GM21825 (cell line): ENCODE results near the gene DICER1.

Experiments
- ATAC-seq: cut with Tn5 transposase; IDR thresholded peaks from one replicate; pipeline ENCODE4 v1.9.1; 2021; ENCODE audit warnings: mild to moderate bottlenecking, moderate library complexity; ENCODE audit not compliant: unreplicated experiment

DICER1 gene

GRCh38 chr14:95091581-95091980, 65.7 kb downstream of the DICER1 start:
- ATAC-seq: no peak

GRCh38 chr14:95088665-95089064, 68.7 kb downstream of the DICER1 start:
- no peak for ATAC-seq

DNA sequence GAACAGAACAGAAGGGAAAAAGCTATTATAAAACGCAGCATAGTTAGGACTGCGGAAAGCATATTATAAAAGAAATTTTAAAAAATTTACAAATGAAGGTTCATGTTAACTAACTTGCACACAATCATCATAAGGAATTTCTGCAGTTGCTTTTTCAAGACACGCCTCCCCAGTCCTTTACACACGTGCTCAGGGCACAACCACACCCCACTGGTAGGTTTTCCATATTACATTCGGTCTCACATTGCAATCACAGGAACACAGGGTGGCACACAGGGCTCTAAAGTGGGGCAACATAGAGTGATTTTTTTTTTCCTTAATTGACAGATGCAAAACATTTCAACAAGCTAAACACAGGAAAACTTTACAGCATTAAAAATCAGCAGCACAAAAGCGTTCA, 69.7 kb downstream of the DICER1 start:
- no peak for ATAC-seq

GRCh38 chr14:95085321-95085720, 72.0 kb downstream of the DICER1 start:
- ATAC-seq: no peak

GRCh38 chr14:95078867-95079266, 78.5 kb downstream of the DICER1 start:
- ATAC-seq: no peak

DNA sequence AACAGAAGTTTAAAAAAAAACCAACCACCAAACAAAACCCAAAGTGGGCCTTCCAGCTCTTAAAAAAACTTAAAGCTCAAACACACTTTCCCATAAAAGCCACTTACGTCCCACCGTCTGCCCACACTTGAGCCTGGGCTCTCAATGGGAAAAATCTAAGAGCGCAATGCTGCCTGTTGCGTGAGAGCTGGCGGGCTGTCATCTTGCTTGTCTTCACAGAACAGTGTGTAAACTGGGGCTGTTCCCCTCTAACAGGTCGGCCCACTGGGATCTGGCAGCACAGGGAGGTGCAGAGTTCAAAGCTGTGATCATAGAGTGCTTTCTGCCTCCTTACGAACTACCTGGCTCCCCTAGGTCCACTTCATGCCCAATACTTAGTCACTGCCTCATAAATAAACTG, 80.0 kb downstream of the DICER1 start:
- no peak for ATAC-seq

- no peak for ATAC-seq
Measured at GRCh38 chr14:95075789-95076188, 81.5 kb downstream of the DICER1 start.

- ATAC-seq: no peak
Measured at GRCh38 chr14:95073947-95074346, 83.4 kb downstream of the DICER1 start.

DNA sequence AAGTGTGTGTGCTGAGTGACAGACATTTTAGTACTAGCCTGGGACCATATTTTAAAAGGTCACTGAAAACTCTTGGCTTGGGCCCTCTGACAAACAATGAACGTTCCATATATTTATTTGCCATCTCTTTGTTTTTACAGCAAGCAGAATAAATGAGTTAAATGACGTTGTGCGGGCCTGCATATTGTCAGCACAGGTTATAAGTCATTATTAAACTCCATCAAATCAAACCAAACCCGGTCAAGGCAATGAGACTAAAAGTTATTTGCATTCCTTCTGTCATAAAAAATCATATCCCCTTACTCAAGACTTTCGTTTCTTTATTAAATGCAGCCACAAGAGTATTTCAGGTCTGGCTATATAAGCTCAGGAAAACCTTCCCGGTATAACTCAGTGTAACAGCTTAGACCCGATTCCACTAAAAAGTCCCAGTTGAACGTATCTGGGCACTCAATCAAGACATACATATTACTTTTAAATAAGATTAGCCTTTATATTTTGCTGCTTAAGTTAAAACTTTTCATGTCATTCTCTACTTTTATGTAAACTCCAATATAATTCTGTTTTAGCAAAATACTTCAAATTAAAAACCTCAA, 84.9 kb downstream of the DICER1 start:
- ATAC-seq: no peak

GRCh38 chr14:95071649-95072280, 85.6 kb downstream of the DICER1 start:
- ATAC-seq: no peak

DNA sequence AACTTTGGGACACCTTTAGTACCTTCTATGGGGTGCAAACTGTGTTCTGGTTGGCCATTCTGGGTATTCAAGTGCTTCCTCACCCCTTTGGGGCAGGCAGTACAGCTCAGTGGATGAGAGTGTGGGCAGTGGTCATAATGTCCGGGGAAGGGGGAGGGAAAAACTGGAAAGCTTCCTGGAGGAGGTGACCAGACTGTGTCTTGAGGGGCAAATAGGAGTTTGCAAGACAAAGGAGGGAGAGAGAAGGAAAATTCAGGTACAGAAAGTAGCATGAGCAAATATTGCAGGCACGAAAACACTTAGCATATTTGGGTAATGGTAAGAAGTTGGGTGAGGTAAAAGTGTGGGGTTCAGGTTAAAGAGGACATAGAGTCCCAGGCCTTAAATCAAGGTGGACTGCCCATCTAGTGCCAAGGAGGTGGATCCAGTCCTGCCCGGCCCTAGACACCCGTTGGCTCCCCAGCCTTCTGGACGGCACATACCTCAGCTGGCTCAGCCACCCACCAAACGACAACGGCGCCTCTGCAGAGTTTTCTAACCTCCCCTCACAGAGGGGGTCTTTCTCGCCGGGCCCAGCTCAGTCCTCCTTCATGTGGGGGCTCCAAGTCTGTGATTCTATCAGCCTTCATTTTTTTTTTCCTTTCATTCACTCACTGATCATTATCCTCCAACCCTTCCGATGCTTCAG, 86.4 kb downstream of the DICER1 start:
- no peak for ATAC-seq

- no peak for ATAC-seq
Measured at GRCh38 chr14:95069547-95069946, 87.8 kb downstream of the DICER1 start.

- no peak for ATAC-seq
Measured at GRCh38 chr14:95069018-95069417, 88.3 kb downstream of the DICER1 start.

- ATAC-seq: no peak
Measured at GRCh38 chr14:95068521-95068920, 88.8 kb downstream of the DICER1 start.

DNA sequence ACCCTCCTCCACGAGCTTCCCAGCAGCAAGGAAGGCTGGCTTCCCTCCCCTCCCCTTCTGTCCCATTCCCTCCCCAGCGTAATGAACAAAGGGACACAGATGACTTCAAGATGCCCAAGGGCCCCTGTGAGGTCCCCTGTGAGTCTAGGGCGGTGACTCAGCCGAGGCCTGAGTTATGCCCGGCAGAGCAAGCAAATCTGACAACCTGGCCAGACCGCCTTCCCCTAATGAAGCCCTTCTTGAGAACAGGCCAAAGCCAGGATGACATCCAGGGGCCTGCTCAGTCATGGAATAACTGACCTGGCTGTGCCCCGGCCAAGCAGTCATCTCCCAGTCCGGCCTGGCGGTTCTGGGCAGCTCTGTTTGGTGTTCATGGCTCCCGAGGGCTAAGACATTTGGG, 89.2 kb downstream of the DICER1 start:
- ATAC-seq: no peak

- ATAC-seq: no peak
Measured at GRCh38 chr14:95067526-95067925, 89.8 kb downstream of the DICER1 start.

DNA sequence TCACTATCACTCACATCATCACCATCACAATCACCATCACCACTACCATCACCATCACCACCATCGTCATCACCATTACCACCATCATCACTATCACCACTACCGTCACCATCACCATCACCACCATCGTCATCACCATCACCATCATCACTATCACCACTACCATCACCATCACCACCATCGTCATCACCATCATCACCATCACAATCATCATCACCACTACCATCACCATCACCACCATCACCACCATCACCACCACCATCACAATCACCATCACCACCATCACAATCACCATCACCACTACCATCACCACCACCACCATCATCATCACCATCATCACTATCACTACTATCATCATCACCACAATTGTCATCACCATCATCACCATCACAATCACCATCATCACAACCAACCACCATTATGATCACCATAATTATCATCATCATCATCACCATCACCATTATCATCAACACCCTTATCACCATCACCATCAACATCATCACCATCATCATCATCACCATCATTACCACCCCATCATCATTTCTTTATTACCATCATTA, 90.8 kb downstream of the DICER1 start:
- no peak for ATAC-seq

DNA sequence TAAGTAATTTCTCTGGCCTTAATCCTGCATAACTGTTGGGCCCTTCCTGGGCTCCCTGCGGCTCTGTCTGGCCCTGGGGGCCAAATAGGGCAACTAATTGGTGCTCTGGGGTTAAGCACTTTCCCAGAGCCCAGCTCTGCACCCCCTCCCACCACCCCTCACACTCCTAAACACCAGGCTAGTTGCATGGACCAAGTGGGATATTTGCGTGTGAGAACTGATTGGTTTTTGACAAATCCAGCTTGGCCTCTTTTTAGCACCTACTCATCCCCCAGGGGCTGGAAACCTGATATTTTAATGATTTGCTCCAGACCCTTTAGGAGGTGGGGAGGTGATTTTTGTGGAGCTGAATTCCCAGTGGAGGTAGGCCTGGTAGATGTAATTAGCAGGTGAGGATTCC, 91.9 kb downstream of the DICER1 start:
- ATAC-seq: no peak

GRCh38 chr14:95064734-95065133, 92.6 kb downstream of the DICER1 start:
- ATAC-seq: no peak

DNA sequence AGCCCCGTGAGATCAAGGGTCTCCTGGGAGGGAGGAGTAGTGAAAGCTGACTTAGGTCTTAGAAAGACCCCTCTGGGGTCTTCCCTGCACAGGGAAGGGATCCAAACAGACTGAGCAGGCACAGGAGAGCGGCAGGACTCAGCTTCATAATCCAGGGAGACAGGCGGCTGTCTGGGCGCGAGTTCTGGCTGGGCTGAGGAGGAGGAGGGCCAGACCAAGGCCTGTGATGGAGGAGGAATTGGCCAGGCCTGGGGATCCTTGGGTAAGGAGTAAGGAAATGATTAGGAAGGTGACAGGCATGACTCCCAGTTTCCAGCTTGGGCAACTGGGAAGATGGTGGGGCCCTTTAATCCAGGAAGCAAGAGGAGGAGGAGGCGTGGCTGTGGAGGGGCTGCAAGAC, 93.1 kb downstream of the DICER1 start:
- no peak for ATAC-seq

DNA sequence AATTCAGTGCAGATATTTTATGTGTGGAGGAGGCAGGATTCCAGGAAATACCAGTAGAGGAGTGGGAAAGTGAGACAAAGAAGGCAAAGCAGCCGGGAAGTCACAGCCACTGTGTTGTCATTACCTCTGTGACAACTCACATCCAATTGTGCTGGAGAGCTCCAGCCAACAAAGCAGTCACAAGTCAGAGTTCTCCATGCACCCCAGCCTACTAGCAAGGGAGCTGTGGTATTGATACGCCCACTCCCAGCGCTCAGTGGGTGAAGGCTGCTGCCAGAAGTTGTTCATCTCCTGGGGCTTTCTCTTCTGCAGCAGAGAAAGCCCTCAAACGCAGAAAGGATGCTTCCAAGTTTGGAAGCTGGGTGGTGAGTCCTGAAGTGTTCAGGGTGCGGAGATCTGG, 93.9 kb downstream of the DICER1 start:
- ATAC-seq: no peak

DNA sequence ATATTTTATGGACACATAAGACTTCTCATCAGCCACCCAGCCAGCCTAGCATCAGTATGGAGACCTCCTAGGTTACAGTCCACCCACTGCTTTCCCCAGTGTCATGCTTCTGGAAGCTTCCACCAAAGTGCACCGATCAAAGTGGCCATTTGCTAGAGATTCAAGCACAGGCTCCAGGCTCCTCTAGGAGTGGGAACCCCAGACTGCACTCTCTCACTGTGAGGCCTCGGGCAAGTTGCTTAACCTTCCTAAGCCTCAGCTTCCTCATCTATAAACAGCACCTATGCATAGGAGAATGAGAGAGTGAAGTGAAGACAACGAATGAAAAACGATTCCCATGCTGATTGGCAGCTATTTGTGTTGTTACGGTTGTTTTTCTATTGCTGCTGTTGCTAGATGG, 94.4 kb downstream of the DICER1 start:
- no peak for ATAC-seq
